ENCODE results near the gene MMRN2. TPM values are rescaled to one million over a fixed set of nuclear protein-coding genes. Genes with fewer than 3 reads are reported as not detected.

Gene MMRN2
- polyA plus RNA-seq, 1 of the 3 experiments (the other 2 are of a cell fraction), result 0.05 TPM

DNA sequence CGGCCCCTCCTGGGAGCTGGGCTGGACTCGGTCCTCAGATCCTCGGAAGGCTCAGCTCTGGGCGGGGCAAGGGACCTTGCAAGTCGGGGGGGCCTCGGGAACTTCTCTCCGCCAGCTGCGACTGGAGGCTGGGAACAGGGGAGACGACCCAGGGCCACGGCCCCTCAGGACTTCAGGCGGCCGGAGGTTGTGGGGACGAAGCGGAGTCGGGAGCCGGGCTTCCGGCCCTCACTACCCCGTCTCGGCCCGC is 13.5 kb upstream of the MMRN2 start (continued):
- TF ChIP-seq FOSL2 (IDR thresholded peaks at IDR 0.05; ENCODE audit: borderline replicate concordance, low read depth) (no peak), TAF1 (IDR thresholded peaks at IDR 0.05; ENCODE audit: borderline replicate concordance, low read depth, low read length) (no peak), NRF1 (IDR thresholded peaks at IDR 0.05; ENCODE audit: low read depth, low read length) (no peak), GATA2 (CRISPR knock-in tag; IDR thresholded peaks at IDR 0.05) (no peak), PBX3 (IDR thresholded peaks at IDR 0.05) (no peak), USF1 (IDR thresholded peaks at IDR 0.05; ENCODE audit: borderline replicate concordance, low read depth) (no peak)

GRCh38 chr10:86970162-86970981 is 13.0 kb upstream of the MMRN2 start:
- Histone ChIP-seq H3K27ac (ENCODE audit: low read depth in 2 of 2, low read length in 1 of 2) (no peak overlapping the region), H3K9me2 (no peaks in the 10 kb centered on the region), H3K27me3 (ENCODE audit: insufficient read depth) (no peaks in the 10 kb centered on the region), H3K9ac (no peak overlapping the region), H3K79me2 (ENCODE audit: insufficient read depth) (no peaks in the 10 kb centered on the region), H3K4me2 (no peak overlapping the region), H4K20me1 (ENCODE audit: insufficient read depth) (no peaks in the 10 kb centered on the region), H3K9me3 (no peaks in the 10 kb centered on the region), H3F3A (replicated peaks; ENCODE audit: insufficient read depth) (no peaks in the 10 kb centered on the region), H2AFZ (ENCODE audit: low read depth) (no peak overlapping the region), H3K4me3 (ENCODE audit: low read depth in 2 of 2, low read length in 1 of 2) (no peak overlapping the region), H3K36me3 (replicated peaks in 1 of 2; ENCODE audit: control insufficient read depth in 1 of 2, insufficient read depth in 2 of 2, low read length in 1 of 2) (no peaks in the 10 kb centered on the region), H3K4me1 (ENCODE audit: control insufficient read depth in 1 of 2, insufficient read depth in 2 of 2, low read depth in 1 of 2, low read length in 1 of 2) (peaks cover 0 to 6% of the 10 kb centered on the region in 2 experiments; a peak in 1 of 4 replicates)
- WGBS (ENCODE audit: low lambda C conversion rate), result 92% methylated on average over 25 of the region's 30 CpGs
- CTCF ChIA-PET, result interaction anchor here (0.8 to 1.4 kb wide), 6 partner anchors 10 to 123 kb away, joined by 3 to 6 read pairs (median 4); partner anchors contain the start of gene SNCG
- no peak for DNase-seq
- TF ChIP-seq ELF1 (IDR thresholded peaks at IDR 0.05), result no peak
- POLR2A ChIA-PET, result no interaction called here

GRCh38 chr10:86969421-86970041 is 12.1 kb upstream of the MMRN2 start:
- Histone ChIP-seq H3K4me3 (ENCODE audit: low read depth in 2 of 2, low read length in 1 of 2) (no peak overlapping the region), H3F3A (replicated peaks; ENCODE audit: insufficient read depth) (no peaks in the 10 kb centered on the region), H3K27ac (ENCODE audit: low read depth in 2 of 2, low read length in 1 of 2) (no peak overlapping the region), H3K4me2 (no peak overlapping the region), H3K9me2 (no peaks in the 10 kb centered on the region), H3K9ac (no peak overlapping the region), H3K4me1 (ENCODE audit: control insufficient read depth in 1 of 2, insufficient read depth in 2 of 2, low read depth in 1 of 2, low read length in 1 of 2) (peaks cover 0 to 6% of the 10 kb centered on the region in 2 experiments; a peak in 1 of 4 replicates), H3K79me2 (ENCODE audit: insufficient read depth) (no peaks in the 10 kb centered on the region), H4K20me1 (ENCODE audit: insufficient read depth) (no peaks in the 10 kb centered on the region), H3K9me3 (no peaks in the 10 kb centered on the region), H3K27me3 (ENCODE audit: insufficient read depth) (no peaks in the 10 kb centered on the region), H2AFZ (ENCODE audit: low read depth) (no peak overlapping the region), H3K36me3 (replicated peaks in 1 of 2; ENCODE audit: control insufficient read depth in 1 of 2, insufficient read depth in 2 of 2, low read length in 1 of 2) (no peaks in the 10 kb centered on the region)
- TF ChIP-seq, protein P1, sequence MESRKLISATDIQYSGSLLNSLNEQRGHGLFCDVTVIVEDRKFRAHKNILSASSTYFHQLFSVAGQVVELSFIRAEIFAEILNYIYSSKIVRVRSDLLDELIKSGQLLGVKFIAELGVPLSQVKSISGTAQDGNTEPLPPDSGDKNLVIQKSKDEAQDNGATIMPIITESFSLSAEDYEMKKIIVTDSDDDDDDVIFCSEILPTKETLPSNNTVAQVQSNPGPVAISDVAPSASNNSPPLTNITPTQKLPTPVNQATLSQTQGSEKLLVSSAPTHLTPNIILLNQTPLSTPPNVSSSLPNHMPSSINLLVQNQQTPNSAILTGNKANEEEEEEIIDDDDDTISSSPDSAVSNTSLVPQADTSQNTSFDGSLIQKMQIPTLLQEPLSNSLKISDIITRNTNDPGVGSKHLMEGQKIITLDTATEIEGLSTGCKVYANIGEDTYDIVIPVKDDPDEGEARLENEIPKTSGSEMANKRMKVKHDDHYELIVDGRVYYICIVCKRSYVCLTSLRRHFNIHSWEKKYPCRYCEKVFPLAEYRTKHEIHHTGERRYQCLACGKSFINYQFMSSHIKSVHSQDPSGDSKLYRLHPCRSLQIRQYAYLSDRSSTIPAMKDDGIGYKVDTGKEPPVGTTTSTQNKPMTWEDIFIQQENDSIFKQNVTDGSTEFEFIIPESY (IDR thresholded peaks at IDR 0.05; ENCODE audit: borderline replicate concordance, low read depth), result no peak
- DNase-seq, result no peak
- ChIA-PET POLR2A (no interaction called here), CTCF (interaction anchor here (0.8 to 1.4 kb wide), 5 partner anchors 9 to 124 kb away, joined by 3 to 6 read pairs (median 4); partner anchors contain the start of gene SNCG)
- WGBS (ENCODE audit: low lambda C conversion rate), result 75% methylated on average over 4 of the region's 8 CpGs
